HL-60 (cell line): ENCODE data around the gene FADS6.

Experiments
- POLR2AphosphoS5 ChIP-seq: IDR thresholded peaks from 2 replicates; pipeline ENCODE4 v1.6.1; 2012; ENCODE audit warnings: low read depth
- TF ChIP-seq, protein P1 (sequence below): IDR thresholded peaks from one replicate; pipeline ENCODE4 v1.5.1; 2011; ENCODE audit warnings: low read length, control low read depth, inconsistent platforms; ENCODE audit not compliant: insufficient read depth

DNA sequence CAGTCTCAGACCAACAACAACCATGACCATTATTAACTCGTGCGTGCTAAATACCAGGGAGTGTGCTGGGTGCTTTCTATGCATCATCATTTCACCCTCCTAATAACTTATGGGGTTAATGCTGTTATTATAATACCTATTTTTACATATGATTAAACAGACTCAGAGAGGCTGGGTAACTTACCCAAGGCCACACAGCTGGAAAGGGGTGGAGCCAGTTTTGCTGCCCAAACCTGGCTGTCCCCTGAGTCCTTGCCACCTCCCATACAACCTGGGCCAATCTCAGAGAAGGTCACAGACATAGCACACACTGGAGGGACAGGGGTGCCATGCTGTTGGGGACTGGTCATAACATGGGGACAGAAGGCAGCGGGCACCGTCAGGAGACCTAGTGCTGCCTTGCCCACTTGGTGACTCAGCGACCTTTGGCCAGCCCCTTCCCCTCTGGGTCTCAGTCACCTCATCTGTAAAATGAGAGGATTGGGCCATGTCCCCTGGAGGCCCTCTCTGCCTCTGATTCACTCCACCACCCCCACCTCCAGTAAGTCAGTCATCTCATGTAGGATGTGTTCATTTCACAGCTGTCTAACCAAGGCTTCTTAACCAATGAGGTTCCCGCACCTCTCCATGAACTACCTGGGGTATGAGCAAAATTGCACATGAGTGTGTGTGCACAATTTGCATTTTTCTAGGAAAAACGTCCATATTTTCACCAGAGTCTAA, 11.4 kb upstream of the FADS6 start:
- TF ChIP-seq, protein P1, sequence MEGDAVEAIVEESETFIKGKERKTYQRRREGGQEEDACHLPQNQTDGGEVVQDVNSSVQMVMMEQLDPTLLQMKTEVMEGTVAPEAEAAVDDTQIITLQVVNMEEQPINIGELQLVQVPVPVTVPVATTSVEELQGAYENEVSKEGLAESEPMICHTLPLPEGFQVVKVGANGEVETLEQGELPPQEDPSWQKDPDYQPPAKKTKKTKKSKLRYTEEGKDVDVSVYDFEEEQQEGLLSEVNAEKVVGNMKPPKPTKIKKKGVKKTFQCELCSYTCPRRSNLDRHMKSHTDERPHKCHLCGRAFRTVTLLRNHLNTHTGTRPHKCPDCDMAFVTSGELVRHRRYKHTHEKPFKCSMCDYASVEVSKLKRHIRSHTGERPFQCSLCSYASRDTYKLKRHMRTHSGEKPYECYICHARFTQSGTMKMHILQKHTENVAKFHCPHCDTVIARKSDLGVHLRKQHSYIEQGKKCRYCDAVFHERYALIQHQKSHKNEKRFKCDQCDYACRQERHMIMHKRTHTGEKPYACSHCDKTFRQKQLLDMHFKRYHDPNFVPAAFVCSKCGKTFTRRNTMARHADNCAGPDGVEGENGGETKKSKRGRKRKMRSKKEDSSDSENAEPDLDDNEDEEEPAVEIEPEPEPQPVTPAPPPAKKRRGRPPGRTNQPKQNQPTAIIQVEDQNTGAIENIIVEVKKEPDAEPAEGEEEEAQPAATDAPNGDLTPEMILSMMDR: no peak
- TF ChIP-seq POLR2AphosphoS5: no peak
